H4 (cell line): ENCODE results near the gene FGD5. TPM values are rescaled to one million over a fixed set of nuclear protein-coding genes. Genes with fewer than 3 reads are reported as not detected.

ENCODE experiments used
- DNase-seq: peaks from one replicate; pipeline ENCODE4 v3.0.0-alpha.2; 2015; ENCODE audit warnings: low spot score
- total RNA-seq: library from RNA; depleted of rRNA; stranded (reverse); fragments of >200 nt; shearing (Covaris generic); gene quantifications from 2 replicates; pipeline ENCODE4 v1.2.3, GENCODE V29; 2014

FGD5 gene
- total RNA-seq, 1 experiment from 2014 or later = 0.17 TPM

DNA sequence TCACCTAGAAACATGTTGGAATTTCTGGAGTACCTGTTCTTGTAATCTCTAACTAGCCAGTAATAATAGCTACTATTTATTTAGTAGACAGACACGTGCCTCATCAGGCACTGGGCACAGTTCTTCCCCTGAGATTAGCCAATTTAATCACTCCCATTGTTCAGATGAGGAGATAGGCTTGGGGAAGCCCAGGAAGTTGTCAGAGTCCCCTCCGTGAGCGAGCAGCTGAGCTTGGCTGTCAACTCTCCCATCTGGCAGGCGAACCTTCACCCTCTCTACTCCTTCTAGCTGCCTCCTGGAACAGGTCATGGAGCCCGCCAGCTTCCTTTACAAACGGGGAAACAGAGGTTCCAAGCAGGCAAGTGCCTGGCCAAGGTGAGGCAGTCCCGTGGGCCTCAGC is 31.1 kb upstream of the FGD5 start:
- no peak for DNase-seq

DNA sequence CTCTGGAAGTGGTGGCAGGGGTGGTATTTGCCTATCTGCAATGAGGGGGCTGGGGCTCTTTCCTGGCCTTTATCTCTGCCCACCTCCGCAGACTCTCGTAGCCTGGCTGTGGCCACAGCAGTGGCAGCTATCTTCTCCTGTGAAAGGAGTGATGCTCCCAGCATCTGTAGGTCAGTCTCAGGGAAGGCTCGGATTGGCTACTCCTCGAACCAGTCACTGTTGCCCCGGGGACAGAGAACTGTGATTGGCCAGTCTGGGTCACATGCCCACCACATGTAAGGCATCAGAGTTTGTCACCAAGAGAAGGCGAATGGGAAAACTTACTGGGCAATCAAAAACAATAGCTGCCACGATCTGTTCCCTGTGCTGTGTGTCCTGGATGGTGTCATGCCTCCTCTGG is 30.1 kb upstream of the FGD5 start:
- no peak for DNase-seq

DNA sequence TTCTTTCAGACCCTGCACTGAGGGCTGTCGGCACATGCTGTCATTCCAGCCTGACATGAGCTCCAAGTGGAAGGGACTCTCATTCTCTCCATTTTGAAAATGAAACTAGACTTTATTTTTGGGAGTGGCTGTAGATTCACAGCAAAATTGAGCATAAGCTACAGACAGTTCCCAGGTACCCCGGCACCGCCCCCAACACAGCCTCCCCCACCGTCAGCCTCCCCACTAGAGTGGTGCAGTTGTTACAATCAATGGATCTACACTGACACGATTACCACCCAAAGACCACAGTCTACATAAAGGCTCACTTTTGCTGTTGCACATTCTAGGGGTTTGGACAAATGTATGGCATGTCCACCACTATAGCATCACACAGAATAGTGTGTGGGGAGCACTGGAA is 29.5 kb upstream of the FGD5 start:
- no peak for DNase-seq

DNA sequence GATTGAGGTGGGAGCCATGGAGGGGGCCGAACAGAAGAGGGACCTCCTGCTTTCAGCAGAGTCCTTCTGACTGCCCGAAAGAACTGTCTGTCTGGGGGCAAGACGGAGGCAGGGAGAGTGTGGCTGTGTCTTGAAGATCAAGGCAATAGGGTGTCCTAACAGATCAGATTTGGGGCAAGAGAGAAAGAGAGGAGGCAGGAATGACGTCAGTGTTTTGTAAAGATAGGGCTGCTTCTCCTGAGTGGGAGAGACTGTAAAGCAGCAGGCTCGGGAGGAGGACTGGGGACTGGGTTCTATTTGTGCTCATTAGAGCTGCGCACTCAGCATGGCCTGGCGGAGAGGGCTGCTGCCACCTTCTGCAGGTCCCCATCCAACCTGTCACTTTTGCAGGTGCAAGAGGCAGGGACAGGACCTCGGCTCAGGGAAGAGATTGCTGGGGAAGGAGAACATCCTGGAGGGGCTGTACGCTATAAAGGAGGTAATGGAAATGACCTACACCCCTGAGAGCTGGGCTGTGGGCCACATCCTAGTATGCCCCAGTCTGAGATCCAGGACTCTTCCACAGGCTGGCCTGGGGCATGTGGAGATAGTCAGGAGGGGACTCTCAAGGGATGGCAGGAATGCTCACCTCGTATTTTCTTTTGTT is 29.0 kb upstream of the FGD5 start:
- DNase-seq = no peak

DNA sequence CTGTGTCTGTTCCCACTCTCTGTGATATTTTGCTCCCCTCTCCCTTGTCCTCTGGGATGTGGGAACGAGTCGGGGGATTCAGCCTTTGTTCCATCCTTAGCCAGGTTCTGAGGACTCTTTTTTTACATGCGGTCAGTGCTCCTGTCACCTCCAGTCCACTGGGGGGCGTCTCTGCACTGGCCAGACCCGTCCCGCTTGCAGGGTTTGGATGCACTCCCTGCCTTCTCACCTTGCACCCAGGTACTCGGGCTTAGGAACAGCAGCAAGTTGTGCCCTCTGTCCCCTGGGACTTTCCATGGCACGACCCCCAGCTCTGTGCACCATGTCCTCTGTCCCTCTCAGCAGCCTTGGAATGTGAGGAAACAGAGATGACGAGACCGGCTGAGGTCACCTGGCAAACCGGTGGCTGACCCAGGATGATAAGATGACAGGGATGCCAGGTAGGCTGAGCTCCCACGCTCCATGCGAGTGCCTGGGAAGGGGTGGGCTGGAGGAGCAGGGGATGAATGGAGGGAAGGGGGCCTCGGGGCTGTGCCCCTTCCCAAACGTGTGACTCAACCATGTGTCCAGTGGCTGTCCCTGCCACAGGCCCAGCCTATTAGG is 27.3 kb upstream of the FGD5 start:
- DNase-seq = peak; percentile 50

DNA sequence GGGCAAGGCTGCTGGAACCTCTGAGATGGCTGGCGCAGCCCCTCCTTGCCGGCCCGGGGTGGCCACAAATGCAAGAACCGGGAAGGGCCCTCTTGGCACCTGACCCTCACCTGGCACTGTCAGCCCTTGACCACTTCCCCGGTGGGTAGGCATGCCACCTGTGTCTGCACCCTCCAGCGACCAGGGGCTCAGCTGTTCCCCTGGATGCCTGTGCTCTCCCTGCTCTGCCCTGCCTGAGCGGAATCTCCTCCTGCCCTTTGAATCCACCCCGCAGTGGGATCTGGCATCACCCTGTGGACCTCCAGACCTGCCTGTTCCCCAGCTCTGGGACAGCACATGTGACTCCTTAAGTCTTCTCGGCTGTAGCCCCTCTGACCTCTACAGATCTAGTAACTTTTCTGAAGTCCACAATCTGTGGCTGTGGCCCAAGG is 26.1 kb upstream of the FGD5 start:
- DNase-seq = no peak

DNA sequence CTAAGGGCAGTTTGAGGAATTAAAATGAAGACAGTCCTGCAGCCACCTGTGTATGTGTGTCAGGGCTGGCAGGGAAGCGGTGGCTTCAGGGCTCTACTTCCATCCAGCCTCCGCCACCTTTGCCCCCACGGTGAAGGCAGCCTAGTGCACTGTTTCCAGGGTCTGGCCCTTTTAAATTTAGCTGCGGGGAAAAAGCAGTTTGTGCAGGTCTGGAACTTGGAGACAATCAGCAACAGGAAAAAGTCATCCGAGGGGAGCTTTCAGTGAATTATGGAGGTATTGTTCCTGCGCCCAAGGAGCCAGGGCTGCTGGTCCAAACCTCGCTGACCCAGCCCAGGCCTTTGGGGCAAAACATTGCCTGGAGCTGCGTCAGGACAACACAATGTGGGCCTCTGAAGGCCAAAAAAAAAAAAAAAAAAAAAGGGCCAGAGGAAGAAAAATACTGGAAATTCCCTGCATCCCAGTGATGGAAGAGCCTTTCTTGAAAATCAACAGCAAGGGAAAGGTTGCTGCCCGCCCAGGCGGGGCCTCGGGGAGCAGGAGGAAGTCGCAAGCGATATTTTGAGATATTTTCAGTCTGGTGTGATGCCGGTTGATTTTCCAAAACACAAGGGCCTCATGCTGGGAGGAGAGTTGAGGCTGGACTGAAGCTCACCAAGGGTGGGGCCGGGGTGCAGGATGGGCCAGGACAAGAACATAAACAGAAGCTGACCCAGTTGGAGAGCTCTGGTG is 25.5 kb upstream of the FGD5 start:
- DNase-seq = no peak

DNA sequence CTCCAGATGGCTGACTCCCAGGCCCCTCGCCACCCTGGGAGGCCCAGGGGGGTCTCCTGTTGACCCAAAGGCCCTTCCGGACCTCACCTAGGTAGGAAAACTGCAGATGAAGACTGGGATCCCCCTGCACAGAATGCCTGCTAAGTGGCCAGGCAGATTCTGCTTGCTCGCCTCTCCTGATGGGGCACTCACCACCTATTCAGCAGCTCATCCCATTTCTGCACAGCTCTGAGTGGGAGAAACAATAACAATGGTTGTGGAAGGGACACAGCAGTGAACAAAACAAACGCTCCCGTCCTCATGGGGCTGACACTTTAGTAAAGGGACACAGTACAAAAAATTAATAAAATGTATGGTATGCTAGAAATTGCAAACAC is 24.9 kb upstream of the FGD5 start:
- DNase-seq = no peak

DNA sequence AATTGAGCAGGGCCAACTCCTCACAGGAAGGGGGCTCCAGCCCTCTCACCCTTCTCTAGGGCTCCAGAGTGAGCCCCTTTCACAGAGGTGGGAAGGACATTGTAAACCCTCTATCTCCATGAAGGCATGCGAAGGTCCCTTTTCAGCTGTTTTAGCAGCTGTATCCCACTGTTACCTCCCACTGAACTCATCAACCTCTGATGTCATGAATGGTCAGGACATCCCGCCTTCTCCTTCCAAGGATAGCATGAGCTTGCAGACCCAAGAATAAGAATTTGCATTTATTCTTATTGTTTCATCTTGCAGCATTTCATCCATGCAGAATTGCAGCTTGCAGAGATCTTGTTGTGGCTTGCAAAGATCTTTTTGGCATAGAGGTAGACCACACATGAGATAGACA is 24.3 kb upstream of the FGD5 start:
- DNase-seq = no peak

DNA sequence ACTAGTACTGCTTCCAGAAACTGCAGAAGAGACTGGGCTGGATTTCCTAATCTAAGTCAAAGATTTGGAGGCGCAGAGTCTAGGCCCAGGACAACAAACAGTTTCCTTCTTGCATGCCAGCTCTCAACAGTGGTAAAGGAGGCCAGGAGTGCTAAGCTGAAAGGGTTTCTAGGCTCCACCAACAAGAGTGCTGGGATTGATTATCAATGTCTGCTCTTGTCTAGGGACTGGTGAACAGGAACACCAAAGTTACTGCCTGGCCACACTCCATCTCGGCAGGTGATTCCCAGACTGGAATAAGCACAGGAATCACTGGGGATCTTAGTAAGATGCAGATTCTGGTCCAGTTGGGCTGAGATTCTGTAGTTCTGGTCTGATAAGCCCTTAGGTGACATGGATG is 22.8 kb upstream of the FGD5 start:
- DNase-seq = no peak

DNA sequence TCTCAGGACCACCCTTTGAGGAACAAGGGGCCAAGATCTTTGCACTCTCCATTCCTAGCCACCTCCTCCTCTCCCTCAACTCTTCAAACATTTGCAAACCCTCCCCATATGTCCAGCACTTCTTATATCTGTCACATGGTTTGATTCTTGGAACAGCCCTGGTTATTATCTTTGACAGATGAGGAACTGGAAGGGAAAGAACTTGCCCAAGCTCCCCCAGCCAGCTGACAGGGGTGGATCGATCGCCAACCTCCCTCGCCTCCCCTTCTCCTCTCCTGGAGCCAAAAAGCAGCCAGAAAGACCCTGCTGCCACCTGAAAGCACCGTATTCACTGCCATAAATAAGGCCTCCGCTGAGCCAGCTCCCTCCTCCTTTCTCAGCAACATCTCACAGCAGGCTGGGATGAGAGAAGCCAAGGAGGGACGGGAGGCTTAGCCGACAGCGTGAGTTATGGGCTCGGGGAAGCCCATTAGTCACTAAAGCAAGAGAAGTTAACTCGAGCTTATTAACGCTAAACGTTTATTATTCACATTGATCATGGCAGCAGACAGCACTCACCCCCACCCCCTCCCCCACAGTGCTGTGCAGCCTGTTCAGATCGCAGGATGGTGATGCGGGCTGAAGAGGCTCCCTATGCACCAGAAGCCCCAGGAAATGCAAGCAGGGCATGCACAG is 22.2 kb upstream of the FGD5 start:
- DNase-seq = no peak

DNA sequence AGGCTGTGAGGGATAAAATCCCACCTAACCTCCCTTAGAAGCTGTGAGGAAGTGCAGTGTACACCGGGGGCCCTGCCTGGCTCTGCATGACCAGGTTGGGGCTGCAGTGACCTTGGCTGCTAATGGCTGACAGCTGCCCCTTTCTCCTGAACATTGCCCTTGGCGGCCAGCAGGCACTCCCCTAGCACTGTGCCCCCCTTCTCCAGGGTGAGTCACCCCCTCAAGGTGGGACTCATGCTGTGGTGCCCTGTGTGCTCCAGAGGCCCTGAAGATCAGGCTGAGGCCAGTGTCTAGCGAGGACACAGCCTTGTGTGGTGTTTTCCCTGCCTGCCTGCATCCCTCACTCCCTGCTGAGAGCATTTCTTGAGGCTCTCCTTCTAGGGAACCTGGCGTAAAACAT is 21.0 kb upstream of the FGD5 start:
- no peak for DNase-seq

DNA sequence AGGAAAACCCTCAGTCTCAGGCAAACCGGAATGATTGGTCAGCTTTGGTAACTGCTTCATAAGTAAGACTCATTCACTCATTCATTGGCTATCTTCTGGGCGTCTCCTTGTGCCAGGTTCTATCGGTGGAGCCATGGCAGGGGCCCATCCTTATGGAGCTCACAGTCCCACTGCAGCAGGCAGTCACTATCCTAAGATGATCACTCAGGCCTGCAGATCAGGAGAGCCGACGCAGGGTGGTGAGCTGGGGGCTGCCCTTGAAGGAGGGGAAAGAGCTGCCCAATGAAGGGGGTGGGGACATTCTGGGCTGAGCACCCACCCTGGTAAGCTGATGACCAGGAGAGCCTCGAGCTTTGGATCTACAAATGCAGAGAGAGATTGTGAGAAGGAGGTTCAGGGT is 20.5 kb upstream of the FGD5 start:
- DNase-seq = no peak

DNA sequence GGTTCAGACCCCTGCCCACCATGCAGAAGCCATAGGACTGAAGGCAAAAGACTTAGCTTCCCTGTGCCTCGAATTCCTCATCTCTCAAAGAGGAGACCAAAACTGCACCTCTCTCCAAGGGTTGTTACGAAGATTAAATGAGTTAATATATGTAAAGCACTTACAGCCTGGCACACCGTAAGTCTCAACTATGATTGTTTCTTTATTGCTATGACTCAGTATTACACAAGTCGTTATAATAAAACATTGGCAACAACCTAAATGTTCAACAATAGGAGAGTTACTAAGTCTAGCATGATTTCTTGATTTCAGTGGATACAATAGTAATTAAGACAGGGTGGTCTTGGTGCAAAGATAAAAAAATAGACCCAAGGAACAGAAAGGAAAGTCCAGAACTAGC is 19.6 kb upstream of the FGD5 start:
- DNase-seq = no peak

DNA sequence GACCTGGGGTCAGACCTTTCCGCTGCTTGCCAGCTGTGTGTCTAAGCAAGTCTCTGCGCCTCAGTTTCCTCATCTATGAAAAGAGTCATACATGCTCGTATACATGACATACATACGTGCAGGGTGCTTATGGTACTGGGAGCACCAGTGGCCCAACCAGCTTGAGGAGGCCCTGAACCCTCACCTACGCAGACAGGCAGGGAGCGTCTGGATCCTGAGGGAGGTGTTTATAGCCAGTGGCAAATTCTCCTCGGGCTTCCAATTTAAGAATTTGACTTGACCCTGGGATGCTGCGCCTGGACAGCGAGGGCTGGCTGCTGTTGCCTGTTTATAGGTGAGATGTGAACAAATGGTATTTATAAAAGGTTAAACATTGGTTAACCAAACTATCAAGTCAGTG is 17.7 kb upstream of the FGD5 start:
- no peak for DNase-seq

DNA sequence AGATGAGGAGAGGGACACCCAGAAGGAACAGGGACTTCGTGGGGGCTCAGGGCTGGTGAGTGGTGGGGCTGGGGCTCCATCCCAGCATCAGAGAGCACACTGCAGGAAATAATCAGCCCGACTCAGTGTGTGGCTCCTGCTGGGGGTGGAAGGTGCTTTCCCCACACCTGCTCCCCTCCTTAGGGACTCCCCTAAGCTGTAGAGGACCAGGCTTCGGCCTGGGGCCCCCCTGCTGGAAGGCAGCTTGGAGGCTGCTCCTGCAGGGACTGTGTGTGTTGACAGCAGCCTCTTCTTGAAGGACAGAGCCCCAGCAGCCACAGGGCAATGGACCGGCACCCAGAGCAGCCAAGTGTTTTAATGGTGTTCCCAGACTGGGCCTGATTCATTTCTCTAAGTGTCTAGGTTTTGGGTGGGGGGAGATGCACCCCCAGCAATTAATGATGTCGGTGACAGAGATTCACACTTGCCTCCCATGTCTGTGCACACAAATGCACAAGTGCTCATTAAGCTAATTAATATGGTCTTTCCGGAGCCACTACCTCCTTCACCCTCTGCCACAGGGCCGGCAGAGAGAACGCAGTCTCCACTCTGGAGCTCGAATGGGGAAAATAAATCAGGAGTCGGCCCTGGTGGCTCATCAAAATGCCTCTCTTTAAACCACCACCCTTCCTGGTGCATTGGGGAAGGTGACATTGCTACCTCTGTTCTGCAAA is 16.9 kb upstream of the FGD5 start:
- no peak for DNase-seq

DNA sequence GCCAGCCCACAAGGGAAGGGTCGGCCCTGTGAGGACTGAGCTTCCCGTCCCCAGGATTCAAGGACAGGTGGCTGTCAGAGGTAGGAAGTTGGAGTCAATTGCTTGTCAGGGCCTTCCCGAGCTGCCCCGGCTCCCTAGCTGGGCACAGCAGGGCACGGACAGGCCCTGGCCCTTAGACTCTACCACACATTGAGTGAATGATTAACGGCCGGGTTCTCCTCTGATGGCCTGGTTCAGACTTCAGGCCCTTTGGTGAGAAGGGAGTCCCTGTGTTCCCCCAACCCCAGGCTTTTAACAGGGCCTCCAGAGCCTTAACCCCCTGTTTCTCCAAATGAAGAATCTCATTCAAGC is 16.4 kb upstream of the FGD5 start:
- no peak for DNase-seq

DNA sequence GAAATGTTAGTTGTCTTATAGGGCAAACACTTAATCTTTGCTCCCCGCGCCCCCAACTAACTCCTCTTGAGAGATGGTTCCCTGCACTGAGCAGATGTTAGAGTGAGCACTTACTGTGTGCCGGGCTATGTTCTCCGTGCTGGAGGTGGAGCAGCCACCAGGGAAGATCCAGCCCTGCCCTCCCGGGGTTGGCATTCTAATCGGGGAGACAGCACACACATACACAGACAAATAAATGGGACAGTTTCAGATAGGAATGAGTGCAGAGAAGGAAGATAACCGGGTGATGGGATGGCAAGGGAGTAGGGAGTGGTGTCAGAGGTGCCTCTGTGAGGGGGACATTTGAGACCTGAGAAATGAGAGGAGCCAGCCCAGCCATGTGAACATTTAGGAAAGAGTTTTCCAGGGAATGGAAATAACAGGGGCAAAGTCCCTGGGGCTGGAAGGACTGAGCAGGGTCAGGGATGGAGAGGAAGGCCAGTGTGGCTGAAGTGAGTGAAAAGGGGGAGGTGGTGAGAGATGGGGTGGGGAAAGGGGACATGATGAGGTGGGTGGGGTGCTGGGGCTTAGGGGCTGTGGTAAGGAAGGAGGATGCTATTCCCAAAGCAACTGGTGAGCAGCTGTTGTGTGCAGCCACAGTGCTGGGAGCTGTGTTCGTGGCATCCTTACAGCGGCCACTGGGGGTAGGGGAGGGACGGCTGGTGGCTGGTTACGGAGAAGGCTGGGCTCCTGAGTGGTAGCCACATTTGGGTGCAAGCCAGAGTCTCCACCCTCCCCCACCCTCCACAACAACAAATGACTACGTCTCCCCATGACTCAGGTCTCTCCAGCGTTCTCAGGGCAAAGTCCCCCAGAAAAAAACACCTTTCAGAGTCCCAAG is 15.4 kb upstream of the FGD5 start:
- peak; percentile 74 for DNase-seq

DNA sequence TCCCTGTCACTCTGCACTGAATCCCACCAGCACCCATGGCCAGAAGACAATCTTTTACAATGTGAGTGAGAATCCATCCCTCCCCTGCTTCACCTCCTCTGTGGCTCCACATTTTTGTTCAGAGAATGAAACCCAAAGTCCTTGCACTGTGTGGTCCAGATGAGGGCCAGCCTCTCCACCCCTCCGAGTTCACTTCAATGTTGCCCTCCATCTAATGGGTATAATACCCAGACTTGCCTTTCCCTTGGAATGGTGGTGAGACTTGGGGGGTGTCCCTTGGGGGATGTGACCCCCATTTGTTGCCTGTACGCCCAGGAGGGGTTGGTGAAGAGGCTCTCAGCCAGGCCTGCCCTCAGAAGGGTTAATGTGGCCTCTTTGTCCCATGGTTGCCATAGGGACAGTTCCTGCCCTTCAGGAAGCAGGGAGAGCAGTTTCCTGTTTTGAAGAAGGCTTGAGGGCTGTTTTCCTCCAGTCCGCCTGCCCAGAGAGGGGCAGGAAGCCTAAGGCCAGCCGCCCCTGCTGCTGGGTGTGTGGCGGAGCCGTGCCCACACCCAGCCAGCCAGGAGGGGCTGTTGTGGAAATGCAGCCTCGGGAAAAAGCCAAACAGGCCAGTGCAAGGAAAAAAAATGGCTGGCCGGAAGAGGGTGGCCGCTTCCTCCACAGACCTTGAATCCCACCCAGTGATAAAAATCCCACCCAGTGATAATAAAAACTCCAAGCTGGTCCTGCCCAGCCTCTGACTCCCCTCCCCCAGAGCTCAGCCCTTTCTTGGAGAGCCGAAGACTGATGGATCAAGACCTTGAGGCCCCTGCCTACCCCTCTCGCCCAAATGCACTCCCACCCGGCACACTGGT is 14.6 kb upstream of the FGD5 start:
- DNase-seq = peak; percentile 33
